Keratinocyte (primary cell): ENCODE measurements around the gene TMEM131. TPM values are rescaled to one million over a fixed set of nuclear protein-coding genes. Genes with fewer than 3 reads are reported as not detected.
"Not testable (repeated sequence)": the region's sequence is repeated elsewhere in the genome, so short reads cannot be mapped to it uniquely, and the experiment has no call there.

Experiments used
- DNase-seq: peaks from one replicate; pipeline ENCODE4 v3.0.0-alpha.2; 2011; ENCODE audit warnings: low read depth, missing footprints, low spot score
- FAIRE-seq: peaks from 2 replicates; lab custom pipeline; 2011; peaks lifted over from hg19 to GRCh38; lab: Jason Lieb, UNC
- H2AFZ ChIP-seq: 2 replicates; pipeline ENCODE4 v1.6.0; 2012; ENCODE audit warnings: low read length, control low read depth, inconsistent platforms; ENCODE audit not compliant: control insufficient read depth
- H3K27ac ChIP-seq: 2 replicates; pipeline ENCODE4 v1.5.1; 2011; ENCODE audit warnings: low read length; ENCODE audit not compliant: control insufficient read depth, insufficient read depth
- H3K27me3 ChIP-seq: 3 replicates; pipeline ENCODE4 v1.6.0; 2011; ENCODE audit warnings: low read length; ENCODE audit not compliant: control insufficient read depth, insufficient read depth; ENCODE audit errors: extremely low read depth
- H3K36me3 ChIP-seq, 2 experiments: 2 replicates in 1 of 2; 3 replicates in 1 of 2; pipeline ENCODE4 v1.5.1; 2011; ENCODE audit warnings: low read length in 2 of 2, mild to moderate bottlenecking in 1 of 2; ENCODE audit not compliant: control insufficient read depth in 2 of 2, insufficient read depth in 2 of 2; ENCODE audit errors: extremely low read depth in 1 of 2
- H3K4me1 ChIP-seq: 3 replicates; pipeline ENCODE4 v1.5.1; 2011; ENCODE audit warnings: low read length; ENCODE audit not compliant: control insufficient read depth, insufficient read depth; ENCODE audit errors: extremely low read depth
- H3K4me2 ChIP-seq: 3 replicates; pipeline ENCODE4 v1.6.0; 2011; ENCODE audit warnings: low read depth, low read length; ENCODE audit not compliant: control insufficient read depth, insufficient read depth; ENCODE audit errors: extremely low read depth
- H3K4me3 ChIP-seq, 3 experiments: fragments of 200-600 bp in 1 of 3; sonication (generic) in 1 of 3; 2 replicates in 2 of 3; 3 replicates in 1 of 3; pipeline ENCODE4 v1.5.1; 2011 to 2016; ENCODE audit warnings: low read length in 3 of 3, mild to moderate bottlenecking in 3 of 3, control low read depth in 2 of 3, inconsistent platforms in 1 of 3, low read depth in 1 of 3, mixed read lengths in 1 of 3, mixed run types in 1 of 3, moderate library complexity in 1 of 3; ENCODE audit not compliant: control insufficient read depth in 2 of 3, insufficient read depth in 2 of 3; ENCODE audit errors: extremely low read depth in 1 of 3
- H3K79me2 ChIP-seq: 2 replicates; pipeline ENCODE4 v1.6.0; 2012; ENCODE audit warnings: low read length; ENCODE audit not compliant: control insufficient read depth, insufficient read depth
- H3K9ac ChIP-seq: 3 replicates; pipeline ENCODE4 v1.6.0; 2011; ENCODE audit warnings: low read length; ENCODE audit not compliant: control insufficient read depth, insufficient read depth; ENCODE audit errors: extremely low read depth
- H3K9me1 ChIP-seq: 3 replicates; pipeline ENCODE4 v1.6.0; 2011; ENCODE audit warnings: low read length; ENCODE audit not compliant: control insufficient read depth, insufficient read depth; ENCODE audit errors: extremely low read depth
- H3K9me3 ChIP-seq: 2 replicates; pipeline ENCODE4 v1.5.1; 2012; ENCODE audit warnings: low read depth, low read length; ENCODE audit not compliant: control insufficient read depth
- H4K20me1 ChIP-seq: 3 replicates; pipeline ENCODE4 v1.6.0; 2011; ENCODE audit warnings: low read length; ENCODE audit not compliant: control insufficient read depth, insufficient read depth; ENCODE audit errors: extremely low read depth
- CTCF ChIP-seq, 3 experiments: IDR thresholded peaks in 1 of 3; conservative IDR thresholded peaks in 1 of 3; optimal IDR thresholded peaks in 1 of 3; 2 replicates in 2 of 3; 3 replicates in 1 of 3; pipeline versions ENCODE3 to v1.5.1; 2011; ENCODE audit warnings: low read length in 3 of 3, mild to moderate bottlenecking in 3 of 3, moderate library complexity in 2 of 3, control low read depth in 1 of 3, inconsistent platforms in 1 of 3; ENCODE audit not compliant: insufficient read depth in 2 of 3; ENCODE audit errors: extremely low read depth in 1 of 3
- EZH2 ChIP-seq: IDR thresholded peaks from one replicate; pipeline ENCODE4 v1.6.1; 2012; ENCODE audit warnings: inconsistent platforms, mild to moderate bottlenecking, low read length, moderate library complexity
- dilution Hi-C: fragments of 300-500 bp; cut with MboI; formaldehyde crosslinking; loops from one replicate; pipeline ENCODE4 v1.7.0; 2020; ENCODE audit warnings: low sequenced_read_pairs; ENCODE audit not compliant: extremely low pct_ligation_motif_present
- polyA plus RNA-seq, 5 experiments: library from polyadenylated mRNA; depleted of rRNA in 3 of 5; stranded (reverse) in 3 of 5; stranded (forward) in 1 of 5; unstranded in 1 of 5; fragments of >200 nt; gene quantifications; 1 replicate in 1 of 5; 2 replicates in 3 of 5; 3 replicates in 1 of 5; pipeline versions ENCODE4 v1.2.1 to v1.2.3, GENCODE V29; 2011 to 2012; ENCODE audit warnings: missing spikeins in 2 of 5, low read depth in 1 of 5, low replicate concordance in 1 of 5

The TMEM131 gene
- polyA plus RNA-seq, 1 donor (not counting 4 experiments of a cell fraction or from before 2014, with no cell fraction given): 25.5 TPM

- H3K9ac ChIP-seq: no peak overlapping the region
- peaks cover 4% of the 10 kb centered on the region for H3K4me1 ChIP-seq
- no peaks in the 10 kb centered on the region for H3K9me3 ChIP-seq
- peaks cover 5% of the 10 kb centered on the region for H3K79me2 ChIP-seq
- FAIRE-seq (no peak), DNase-seq (no peak)
- H3K4me3 ChIP-seq: no peak overlapping the region
- TF ChIP-seq CTCF (optimal IDR thresholded peaks at IDR 0.05 in 1 of 3, IDR thresholded peaks at IDR 0.05 in 1 of 3, conservative IDR thresholded peaks at IDR 0.05 in 1 of 3; ENCODE audit: extremely low read depth in 1 of 3, insufficient read depth in 2 of 3, low read length in 3 of 3) (no peak), EZH2 (no peak)
- no peak overlapping the region for H3K4me2 ChIP-seq
- H3K27ac ChIP-seq: no peak overlapping the region
- no peaks in the 10 kb centered on the region for H3K27me3 ChIP-seq
- dilution Hi-C loops: no loop called here
- H4K20me1 ChIP-seq: peaks cover 2% of the 10 kb centered on the region
- peaks cover 0 to 1% of the 10 kb centered on the region in 2 experiments for H3K36me3 ChIP-seq
- no peak overlapping the region for H2AFZ ChIP-seq
- H3K9me1 ChIP-seq: no peaks in the 10 kb centered on the region
Observed at GRCh38 chr2:97901862-97902261, 93.9 kb downstream of the TMEM131 start.

- DNase-seq: peak; percentile 21
- H3K9me1 ChIP-seq: no peaks in the 10 kb centered on the region
- peaks cover 5% of the 10 kb centered on the region for H3K79me2 ChIP-seq
- H3K9me3 ChIP-seq: no peaks in the 10 kb centered on the region
- dilution Hi-C loops: no loop called here
- H3K27ac ChIP-seq: no peak overlapping the region
- H3K27me3 ChIP-seq: no peaks in the 10 kb centered on the region
- no peaks in the 10 kb centered on the region for H3K4me1 ChIP-seq
- no peaks in the 10 kb centered on the region for H4K20me1 ChIP-seq
- no peak for FAIRE-seq
- no peak for TF ChIP-seq CTCF (optimal IDR thresholded peaks at IDR 0.05 in 1 of 3, IDR thresholded peaks at IDR 0.05 in 1 of 3, conservative IDR thresholded peaks at IDR 0.05 in 1 of 3; ENCODE audit: extremely low read depth in 1 of 3, insufficient read depth in 2 of 3, low read length in 3 of 3)
- no peak for TF ChIP-seq EZH2
- H2AFZ ChIP-seq: no peak overlapping the region
- no peak overlapping the region for H3K4me2 ChIP-seq
- H3K36me3 ChIP-seq: no peaks in the 10 kb centered on the region
- no peak overlapping the region for H3K9ac ChIP-seq
- H3K4me3 ChIP-seq: no peak overlapping the region
Observed at GRCh38 chr2:97900806-97901205, 94.9 kb downstream of the TMEM131 start.

DNA sequence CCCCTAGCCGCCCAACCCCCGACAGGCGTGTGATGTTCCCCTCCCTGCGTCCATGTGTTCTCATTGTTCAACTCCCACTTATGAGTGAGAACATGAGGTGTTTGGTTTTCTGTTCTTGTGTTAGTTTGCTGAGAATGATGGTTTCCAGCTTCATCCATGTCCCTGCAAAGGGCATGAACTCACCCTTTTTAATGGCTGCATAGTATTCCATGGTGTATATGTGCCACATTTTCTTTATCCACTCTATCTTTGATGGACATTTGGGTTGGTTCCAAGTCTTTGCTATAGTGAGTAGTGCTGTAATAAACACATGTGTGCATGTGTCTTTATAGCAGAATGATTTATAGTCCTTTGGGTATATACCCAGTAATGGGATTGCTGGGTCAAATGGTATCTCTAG, 102.7 kb downstream of the TMEM131 start:
- dilution Hi-C loops, H3K9me1 ChIP-seq, FAIRE-seq: not testable (repeated sequence)

More for the DNA sequence above, 102.7 kb downstream of the TMEM131 start:
- H2AFZ ChIP-seq, H3K4me2 ChIP-seq, H3K36me3 ChIP-seq, H3K4me1 ChIP-seq, H3K27me3 ChIP-seq, DNase-seq, H3K27ac ChIP-seq, H3K79me2 ChIP-seq, H3K4me3 ChIP-seq, H3K9me3 ChIP-seq, H4K20me1 ChIP-seq, H3K9ac ChIP-seq: not testable (repeated sequence)
